ENCODE data around the gene FSTL4.

DNA sequence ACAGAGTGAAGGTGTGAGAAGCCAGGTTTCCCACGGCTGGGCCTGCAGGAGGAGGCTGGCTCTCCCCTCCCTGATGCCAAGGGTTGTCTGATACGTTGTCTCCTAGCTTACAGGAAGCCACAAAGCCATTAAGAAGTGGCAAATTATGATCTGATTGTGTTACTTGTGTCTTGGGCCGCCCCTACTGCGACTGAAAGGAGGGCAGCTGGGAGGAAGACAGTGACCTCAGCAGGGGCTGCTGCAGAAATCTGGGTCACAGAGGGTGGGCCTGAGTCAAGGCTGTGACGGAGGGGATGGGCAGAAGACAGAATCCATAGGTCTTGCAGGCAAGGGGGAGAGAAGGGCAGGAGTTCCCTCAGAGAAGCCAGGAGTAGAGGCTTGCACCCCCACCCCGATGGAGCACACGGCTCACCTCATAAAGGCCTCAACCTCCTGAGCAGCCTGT lies 145.0 kb downstream of the FSTL4 start:
- TF ChIP-seq POLR2A (IDR thresholded peaks at IDR 0.05) = no peak
- TF ChIP-seq, protein P1, sequence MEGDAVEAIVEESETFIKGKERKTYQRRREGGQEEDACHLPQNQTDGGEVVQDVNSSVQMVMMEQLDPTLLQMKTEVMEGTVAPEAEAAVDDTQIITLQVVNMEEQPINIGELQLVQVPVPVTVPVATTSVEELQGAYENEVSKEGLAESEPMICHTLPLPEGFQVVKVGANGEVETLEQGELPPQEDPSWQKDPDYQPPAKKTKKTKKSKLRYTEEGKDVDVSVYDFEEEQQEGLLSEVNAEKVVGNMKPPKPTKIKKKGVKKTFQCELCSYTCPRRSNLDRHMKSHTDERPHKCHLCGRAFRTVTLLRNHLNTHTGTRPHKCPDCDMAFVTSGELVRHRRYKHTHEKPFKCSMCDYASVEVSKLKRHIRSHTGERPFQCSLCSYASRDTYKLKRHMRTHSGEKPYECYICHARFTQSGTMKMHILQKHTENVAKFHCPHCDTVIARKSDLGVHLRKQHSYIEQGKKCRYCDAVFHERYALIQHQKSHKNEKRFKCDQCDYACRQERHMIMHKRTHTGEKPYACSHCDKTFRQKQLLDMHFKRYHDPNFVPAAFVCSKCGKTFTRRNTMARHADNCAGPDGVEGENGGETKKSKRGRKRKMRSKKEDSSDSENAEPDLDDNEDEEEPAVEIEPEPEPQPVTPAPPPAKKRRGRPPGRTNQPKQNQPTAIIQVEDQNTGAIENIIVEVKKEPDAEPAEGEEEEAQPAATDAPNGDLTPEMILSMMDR (IDR thresholded peaks at IDR 0.05) = no peak

All from uterus (tissue), 2 donors.